GM12878 (cell line): ENCODE measurements around the gene ST6GALNAC3. TPM values are rescaled to one million over a fixed set of nuclear protein-coding genes. Genes with fewer than 3 reads are reported as not detected.

ENCODE experiments used
- ATAC-seq: fragments of 200-7000 bp; cut with Tn5 transposase; 3 replicates; pipeline ENCODE4 v1.9.1; 2020; ENCODE audit warnings: mild to moderate bottlenecking, moderate library complexity
- BruUV-seq: library from RNA; stranded (reverse); fragments of 400-500 nt; replicated peaks from 2 replicates; lab custom pipeline; 2021; lab: Mats Ljungman, UMichigan
- CTCF ChIA-PET: fragments of 300-600 bp; sonication (Branson Sonifier 250); formaldehyde crosslinking; extraction: SDS; loops from one replicate; lab custom pipeline; 2021; ENCODE audit warnings: inconsistent platforms; lab: Yijun Ruan, JAX
- POLR2A ChIA-PET: fragments of 350-600 bp; formaldehyde crosslinking; extraction: SDS; loops from one replicate; lab custom pipeline; 2021; ENCODE audit warnings: inconsistent platforms; lab: Charles Lee
- RAD21 ChIA-PET: fragments of 300-600 bp; sonication (Branson Sonifier 250); formaldehyde crosslinking; loops from one replicate; lab custom pipeline; 2023; ENCODE audit warnings: antibody characterized with exemption; ENCODE audit not compliant: unreplicated experiment; lab: Charles Lee
- SMC1A ChIA-PET: fragments of 300-600 bp; sonication (Branson Sonifier 250); formaldehyde crosslinking; loops from one replicate; lab custom pipeline; 2023; ENCODE audit not compliant: unreplicated experiment, uncharacterized antibody; lab: Charles Lee
- DNase-seq: peaks from one replicate; pipeline ENCODE4 v3.0.0-alpha.2; 2011; ENCODE audit warnings: low read depth, low spot score
- FAIRE-seq: peaks from 3 replicates; lab custom pipeline; 2011; peaks lifted over from hg19 to GRCh38; lab: Jason Lieb, UNC
- H2AFZ ChIP-seq: 2 replicates; pipeline ENCODE4 v1.6.0; 2011; ENCODE audit warnings: low read depth, low read length, control low read depth; ENCODE audit not compliant: control insufficient read depth
- H3K27ac ChIP-seq: 2 replicates; pipeline ENCODE4 v1.5.1; 2011; ENCODE audit warnings: control low read depth; ENCODE audit not compliant: control insufficient read depth, insufficient read depth
- H3K27me3 ChIP-seq, 2 experiments: replicated peaks in 1 of 2; 2 replicates each; pipeline versions ENCODE4 v1.6.0 to v1.6.1; 2011; ENCODE audit warnings: low read length in 1 of 2; ENCODE audit not compliant: control insufficient read depth in 2 of 2, insufficient read depth in 2 of 2
- H3K36me3 ChIP-seq, 2 experiments: 2 replicates each; pipeline ENCODE4 v1.5.1; 2011; ENCODE audit warnings: low read length in 1 of 2; ENCODE audit not compliant: control insufficient read depth in 2 of 2, insufficient read depth in 2 of 2
- H3K4me1 ChIP-seq: 2 replicates; pipeline ENCODE4 v1.6.1; 2011; ENCODE audit warnings: mild to moderate bottlenecking, low read length, moderate library complexity, mixed read lengths; ENCODE audit not compliant: control insufficient read depth, insufficient read depth
- H3K4me2 ChIP-seq: 2 replicates; pipeline ENCODE4 v1.6.0; 2011; ENCODE audit warnings: control low read depth; ENCODE audit not compliant: control insufficient read depth, insufficient read depth
- H3K4me3 ChIP-seq: fragments of 200-600 bp; sonication (generic); 2 replicates; pipeline ENCODE4 v1.5.1; 2016
- H3K79me2 ChIP-seq: 2 replicates; pipeline ENCODE4 v1.6.0; 2011; ENCODE audit warnings: low read length; ENCODE audit not compliant: control insufficient read depth, insufficient read depth
- H3K9ac ChIP-seq: 2 replicates; pipeline ENCODE4 v1.8.0; 2011; ENCODE audit warnings: low read length, control low read depth, mixed read lengths; ENCODE audit not compliant: control insufficient read depth, insufficient read depth
- H3K9me3 ChIP-seq: replicated peaks from 3 replicates; pipeline ENCODE4 v1.5.1; 2011; ENCODE audit warnings: mild to moderate bottlenecking, low read length; ENCODE audit not compliant: control insufficient read depth, insufficient read depth
- H4K20me1 ChIP-seq: 2 replicates; pipeline ENCODE4 v1.6.0; 2011; ENCODE audit not compliant: control insufficient read depth, insufficient read depth
- CBFB ChIP-seq: IDR thresholded peaks from 2 replicates; pipeline ENCODE4 v1.6.1; 2016; ENCODE audit warnings: antibody characterized with exemption, low read depth
- CREM ChIP-seq: IDR thresholded peaks from 2 replicates; pipeline ENCODE4 v1.6.1; 2014; ENCODE audit warnings: antibody characterized with exemption, low read depth
- E2F8 ChIP-seq: fragments of 450-650 bp; IDR thresholded peaks from 2 replicates; pipeline ENCODE4 v1.6.1; 2018; ENCODE audit warnings: mild to moderate bottlenecking, low read depth, moderate library complexity; ENCODE audit not compliant: partially characterized antibody
- HSF1 ChIP-seq: fragments of 150-350 bp; IDR thresholded peaks from 2 replicates; pipeline ENCODE4 v1.6.1; 2014; ENCODE audit warnings: mild to moderate bottlenecking, low read depth, low read length
- NRF1 ChIP-seq: conservative IDR thresholded peaks from 2 replicates; pipeline ENCODE4 v1.6.1; 2011; ENCODE audit warnings: mild to moderate bottlenecking, low read depth, low read length, improper control_type of control experiment
- PAX5 ChIP-seq: IDR thresholded peaks from 2 replicates; pipeline ENCODE4 v1.6.1; 2011; ENCODE audit warnings: low read depth, low read length, borderline replicate concordance
- RB1 ChIP-seq: fragments of 450-650 bp; formaldehyde crosslinking; IDR thresholded peaks from 2 replicates; pipeline ENCODE4 v1.6.1; 2017; ENCODE audit warnings: mild to moderate bottlenecking, borderline replicate concordance
- STAT3 ChIP-seq: IDR thresholded peaks from 2 replicates; pipeline ENCODE4 v1.6.1; 2011; ENCODE audit warnings: low read depth, low read length, improper control_type of control experiment
- TCF3 ChIP-seq: IDR thresholded peaks from 2 replicates; pipeline ENCODE4 v1.6.1; 2012; ENCODE audit warnings: low read depth, mild to moderate bottlenecking, low read length, borderline replicate concordance; ENCODE audit not compliant: insufficient read depth
- USF1 ChIP-seq: IDR thresholded peaks from 2 replicates; pipeline ENCODE4 v1.6.1; 2011; ENCODE audit warnings: borderline replicate concordance, low read depth, mild to moderate bottlenecking, moderate library complexity, mixed read lengths, low read length; ENCODE audit not compliant: insufficient read depth; ENCODE audit errors: extremely low read length
- ZNF217 ChIP-seq: fragments of 450-650 bp; IDR thresholded peaks from 2 replicates; pipeline ENCODE4 v1.6.1; 2017; ENCODE audit warnings: antibody characterized with exemption, mild to moderate bottlenecking
- ZNF592 ChIP-seq: fragments of 450-650 bp; IDR thresholded peaks from 2 replicates; pipeline ENCODE4 v1.6.1; 2017; ENCODE audit warnings: mild to moderate bottlenecking, moderate library complexity
- in situ Hi-C: fragments of 300-500 bp; cut with MboI; formaldehyde crosslinking; loops from 9 replicates; pipeline ENCODE4 v1.14.3; 2018; ENCODE audit warnings: mixed read lengths
- intact Hi-C: fragments of 100-400 bp; cut with micrococcal nuclease; formaldehyde crosslinking; loops from one replicate; pipeline ENCODE4 v1.14.2; 2022; ENCODE audit not compliant: unreplicated experiment
- polyA plus RNA-seq, 11 experiments: library from polyadenylated mRNA; depleted of rRNA in 4 of 11; unstranded in 6 of 11; stranded (reverse) in 5 of 11; fragments of >200 nt; fragmentation: Nextera tagmentation in 4 of 11; fragmentation: Illumina TruSeq in 1 of 11; extraction: Ambion mirVana in 4 of 11; extraction: Trizol in 1 of 11; gene quantifications; 1 replicate in 1 of 11; 2 replicates in 10 of 11; pipeline versions ENCODE4 v1.2.1 to v1.2.3, GENCODE V29; 2011 to 2016; ENCODE audit warnings: inconsistent platforms in 2 of 11, missing spikeins in 2 of 11, low read depth in 1 of 11
- total RNA-seq, 4 experiments: library from RNA; depleted of rRNA in 3 of 4; stranded (reverse); fragments of >200 nt in 3 of 4; fragmentation: Illumina TruSeq in 1 of 4; extraction: Trizol in 1 of 4; gene quantifications; 2 replicates each; pipeline versions ENCODE4 v1.2.1 to v1.2.3, GENCODE V29; 2013 to 2021

ST6GALNAC3 gene
- total and polyA plus RNA-seq, 10 of the 15 experiments (the other 5 are each of a cell fraction or from before 2014, with no cell fraction given): 0.04 to 0.68 (median 0.18) TPM; not detected in 3

- POLR2A ChIA-PET: no interaction called here
- no peak overlapping the region for H3K4me2 ChIP-seq
- no TSS peak for BruUV-seq
- no peak overlapping the region for H3K9ac ChIP-seq
- SMC1A ChIA-PET: no interaction called here
- no peaks in the 10 kb centered on the region for H3K27me3 ChIP-seq
- DNase-seq: no peak
- no peaks in the 10 kb centered on the region for H3K79me2 ChIP-seq
- no peaks in the 10 kb centered on the region for H3K4me1 ChIP-seq
- CTCF ChIA-PET: no interaction called here
- intact Hi-C loops (no loop called here), in situ Hi-C loops (no loop called here)
- no peaks in the 10 kb centered on the region for H3K9me3 ChIP-seq
- TF ChIP-seq TCF3 (no peak), CREM (no peak), HSF1 (no peak), E2F8 (no peak), NRF1 (no peak), ZNF592 (no peak), CBFB (no peak), ZNF217 (no peak), RB1 (no peak), USF1 (no peak), STAT3 (no peak), PAX5 (no peak)
- H4K20me1 ChIP-seq: no peaks in the 10 kb centered on the region
- no peak overlapping the region for H2AFZ ChIP-seq
- FAIRE-seq: no peak
- no peaks in the 10 kb centered on the region for H3K36me3 ChIP-seq
- RAD21 ChIA-PET: no interaction called here
- no peak for ATAC-seq
- H3K4me3 ChIP-seq: no peak overlapping the region
- no peak overlapping the region for H3K27ac ChIP-seq
Measured at GRCh38 chr1:76492752-76493430, 418.3 kb downstream of the ST6GALNAC3 start.
